HG03457 (cell line): Measurements from ENCODE around the gene RNU11.
"Not testable (repeated sequence)": the region's sequence is repeated elsewhere in the genome, so short reads cannot be mapped to it uniquely, and the experiment has no call there.

ENCODE experiments used
- ATAC-seq: cut with Tn5 transposase; IDR thresholded peaks from one replicate; pipeline ENCODE4 v1.9.1; 2021; ENCODE audit warnings: moderate number of reproducible peaks; ENCODE audit not compliant: unreplicated experiment

RNU11 gene

GRCh38 chr1:28656335-28656734 lies 7.9 kb downstream of the RNU11 start:
- no peak for ATAC-seq

GRCh38 chr1:28663871-28664470 lies 15.6 kb downstream of the RNU11 start:
- no peak for ATAC-seq

GRCh38 chr1:28666806-28667205 lies 18.4 kb downstream of the RNU11 start:
- ATAC-seq = no peak

- ATAC-seq = peak; percentile 68
Observed at GRCh38 chr1:28668191-28668955, 20.0 kb downstream of the RNU11 start, which contains the start of gene GMEB1. Gene GMEB1 (plus strand): TSS chr1:28668784. CDS start chr1:28683613, 14,829 bp downstream.

- ATAC-seq = peak; percentile 38
Observed at GRCh38 chr1:28668956-28669723, 20.7 kb downstream of the RNU11 start.

GRCh38 chr1:28671254-28671780 lies 22.9 kb downstream of the RNU11 start:
- ATAC-seq = no peak

GRCh38 chr1:28672971-28673370 lies 24.6 kb downstream of the RNU11 start:
- not testable (repeated sequence) for ATAC-seq

GRCh38 chr1:28675924-28676257 lies 27.5 kb downstream of the RNU11 start:
- no peak for ATAC-seq

GRCh38 chr1:28680151-28680550 lies 31.8 kb downstream of the RNU11 start:
- ATAC-seq = no peak

GRCh38 chr1:28682840-28683239 lies 34.4 kb downstream of the RNU11 start:
- no peak for ATAC-seq

GRCh38 chr1:28684937-28685336 lies 36.5 kb downstream of the RNU11 start:
- ATAC-seq = no peak

- ATAC-seq = not testable (repeated sequence)
Observed at GRCh38 chr1:28691627-28692026, 43.2 kb downstream of the RNU11 start.
